Trophoblast cell (in vitro differentiated cells and primary cell): ENCODE results near the gene HCN4.
A peak's percentile ranks its signal among the peaks of the same experiment; 100 is the strongest.

ENCODE experiments used
- DNase-seq, 2 donors: peaks; one replicate each; pipeline ENCODE4 v3.0.0-alpha.2; 2016
- H2AFZ ChIP-seq: 2 replicates; pipeline ENCODE4 v1.6.1; 2013; ENCODE audit warnings: low read length, moderate library complexity, mild to moderate bottlenecking; ENCODE audit not compliant: insufficient read depth, poor library complexity
- H2AK5ac ChIP-seq: 2 replicates; pipeline ENCODE4 v1.6.1; 2013; ENCODE audit warnings: mild to moderate bottlenecking, low read length
- H2BK120ac ChIP-seq: 2 replicates; pipeline ENCODE4 v1.6.1; 2013; ENCODE audit warnings: low read length, mild to moderate bottlenecking, moderate library complexity; ENCODE audit not compliant: insufficient read depth, poor library complexity
- H2BK12ac ChIP-seq: 2 replicates; pipeline ENCODE4 v1.6.1; 2013; ENCODE audit warnings: mild to moderate bottlenecking, low read length, moderate library complexity
- H2BK5ac ChIP-seq: 2 replicates; pipeline ENCODE4 v1.6.1; 2013; ENCODE audit warnings: low read length, low read depth, moderate library complexity, mild to moderate bottlenecking; ENCODE audit not compliant: poor library complexity
- H3K14ac ChIP-seq: 2 replicates; pipeline ENCODE4 v1.6.1; 2013; ENCODE audit warnings: mild to moderate bottlenecking, low read length
- H3K18ac ChIP-seq: 2 replicates; pipeline ENCODE4 v1.6.1; 2013; ENCODE audit warnings: mild to moderate bottlenecking, low read length
- H3K23ac ChIP-seq: 2 replicates; pipeline ENCODE4 v1.6.1; 2013; ENCODE audit warnings: low read length
- H3K27ac ChIP-seq: 2 replicates; pipeline ENCODE4 v1.5.1; 2013; ENCODE audit warnings: low read depth, mild to moderate bottlenecking, inconsistent platforms, low read length, moderate library complexity
- H3K27me3 ChIP-seq: 2 replicates; pipeline ENCODE4 v1.6.1; 2013; ENCODE audit warnings: inconsistent platforms, mild to moderate bottlenecking, low read length, moderate library complexity; ENCODE audit not compliant: insufficient read depth
- H3K36me3 ChIP-seq, 2 experiments: 1 replicate in 1 of 2; 2 replicates in 1 of 2; pipeline ENCODE4 v1.6.1; 2013; ENCODE audit warnings: low read length in 2 of 2, mild to moderate bottlenecking in 2 of 2, moderate library complexity in 1 of 2; ENCODE audit not compliant: insufficient read depth in 2 of 2, control insufficient read depth in 1 of 2
- H3K4ac ChIP-seq: 2 replicates; pipeline ENCODE4 v1.6.1; 2013; ENCODE audit warnings: low read depth, mild to moderate bottlenecking, low read length, moderate library complexity
- H3K4me1 ChIP-seq, 2 experiments: 1 replicate in 1 of 2; 2 replicates in 1 of 2; pipeline ENCODE4 v1.6.1; 2013; ENCODE audit warnings: low read length in 2 of 2, mild to moderate bottlenecking in 2 of 2, moderate library complexity in 1 of 2; ENCODE audit not compliant: insufficient read depth in 2 of 2, control insufficient read depth in 1 of 2
- H3K4me2 ChIP-seq: 2 replicates; pipeline ENCODE4 v1.6.1; 2013; ENCODE audit warnings: inconsistent platforms, mild to moderate bottlenecking, low read length, moderate library complexity
- H3K4me3 ChIP-seq: 2 replicates; pipeline ENCODE4 v1.5.1; 2013; ENCODE audit warnings: mild to moderate bottlenecking, low read depth, low read length, inconsistent platforms
- H3K79me1 ChIP-seq: one replicate; pipeline ENCODE4 v1.6.1; 2013; ENCODE audit warnings: low read length
- H3K79me2 ChIP-seq: 2 replicates; pipeline ENCODE4 v1.6.1; 2013; ENCODE audit warnings: low read length, mild to moderate bottlenecking; ENCODE audit not compliant: control insufficient read depth, insufficient read depth, poor library complexity
- H3K9ac ChIP-seq: 2 replicates; pipeline ENCODE4 v1.6.1; 2013; ENCODE audit warnings: mild to moderate bottlenecking, low read length
- H3K9me3 ChIP-seq: 2 replicates; pipeline ENCODE4 v1.6.1; 2013; ENCODE audit warnings: low read depth, mild to moderate bottlenecking, control low read depth, inconsistent platforms, low read length; ENCODE audit not compliant: insufficient read depth
- H4K12ac ChIP-seq: 2 replicates; pipeline ENCODE4 v1.6.1; 2013; ENCODE audit warnings: low read depth, mild to moderate bottlenecking, low read length, moderate library complexity
- H4K8ac ChIP-seq: 2 replicates; pipeline ENCODE4 v1.6.1; 2013; ENCODE audit warnings: low read depth, mild to moderate bottlenecking, low read length, moderate library complexity
- H4K91ac ChIP-seq: one replicate; pipeline ENCODE4 v1.6.1; 2013; ENCODE audit warnings: low read depth, mild to moderate bottlenecking, low read length, moderate library complexity
- WGBS: extraction: QIAGEN DNeasy Blood & Tissue Kit; methylation state at CpG from one replicate; pipeline ENCODE4 v1.1.7; 2013; ENCODE audit warnings: missing lambda C conversion rate; ENCODE audit not compliant: insufficient read length, insufficient coverage; ENCODE audit errors: extremely low coverage; 5-methylcytosine and 5-hydroxymethylcytosine counted together

HCN4 gene

DNA sequence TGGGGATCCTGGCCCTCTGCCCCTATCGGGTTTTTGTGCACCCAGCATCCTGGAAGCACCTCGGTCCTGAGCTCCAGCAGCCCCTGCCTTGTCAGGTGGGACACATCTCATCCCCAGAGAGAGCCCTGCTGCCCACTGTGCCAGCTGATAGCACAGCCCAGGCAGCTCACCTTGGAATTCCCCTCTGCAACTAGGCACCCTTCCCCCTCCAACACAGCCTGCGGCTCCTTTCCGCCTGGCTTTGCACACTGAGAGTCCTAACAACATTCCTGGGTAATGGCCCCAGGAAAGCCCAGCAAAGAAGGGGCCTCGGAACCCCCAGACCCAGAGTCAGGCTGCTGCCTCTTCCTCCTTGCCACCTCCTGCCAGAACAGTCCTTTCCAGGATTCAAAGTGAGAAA, 5.9 kb downstream of the HCN4 start:
- no peak overlapping the region for H3K4ac ChIP-seq
- H4K12ac ChIP-seq, result no peak overlapping the region
- H2BK5ac ChIP-seq, result no peak overlapping the region
- WGBS, result no CpG with 5 or more reads among the region's 5 CpGs
- DNase-seq, result no peak
- H3K4me3 ChIP-seq, result peak overlapping the region; percentile 19
- no peak overlapping the region for H2BK120ac ChIP-seq
- H3K9me3 ChIP-seq, result peaks cover 2% of the 10 kb centered on the region
- H3K18ac ChIP-seq, result peak overlapping the region; percentile 11
- peak overlapping the region; percentile 11 for H3K4me2 ChIP-seq
- H3K27ac ChIP-seq, result no peak overlapping the region
- no peak overlapping the region for H3K23ac ChIP-seq
- H3K14ac ChIP-seq, result no peak overlapping the region
- H4K8ac ChIP-seq, result no peak overlapping the region
- no peak overlapping the region for H2AFZ ChIP-seq
- peaks cover 3% of the 10 kb centered on the region for H3K79me2 ChIP-seq
- no peak overlapping the region for H3K9ac ChIP-seq
- no peak overlapping the region for H2BK12ac ChIP-seq
- H3K79me1 ChIP-seq, result no peaks in the 10 kb centered on the region
- H3K36me3 ChIP-seq, result no peaks in the 10 kb centered on the region
- peaks cover 1% of the 10 kb centered on the region for H3K27me3 ChIP-seq
- no peak overlapping the region for H4K91ac ChIP-seq
- no peak overlapping the region for H2AK5ac ChIP-seq
- peaks cover 35 to 41% of the 10 kb centered on the region in 2 experiments for H3K4me1 ChIP-seq

DNA sequence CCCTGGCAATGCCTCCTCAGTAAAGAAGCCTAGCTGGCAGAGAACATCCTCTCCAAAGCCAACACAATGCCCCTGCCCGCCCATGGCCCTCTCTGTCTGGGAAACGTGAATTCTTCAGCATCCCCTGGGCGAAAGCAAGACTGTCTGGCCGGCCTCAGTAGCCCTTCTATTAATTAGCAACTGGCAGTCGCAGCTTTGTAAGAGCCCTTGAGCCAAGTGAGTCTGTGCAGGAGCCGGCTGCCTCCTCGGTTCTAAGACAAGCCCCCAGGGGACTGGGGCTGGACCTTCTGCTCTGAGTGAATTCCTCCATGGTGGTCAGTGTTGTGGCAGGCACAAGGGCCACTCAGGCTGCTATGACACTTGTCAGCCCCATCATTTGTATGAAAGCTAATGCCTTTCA, 7.4 kb downstream of the HCN4 start:
- Histone ChIP-seq H2BK120ac (no peak overlapping the region), H3K4me2 (no peak overlapping the region), H3K27ac (no peak overlapping the region), H3K27me3 (no peaks in the 10 kb centered on the region), H3K14ac (no peak overlapping the region), H4K8ac (no peak overlapping the region), H3K18ac (no peak overlapping the region), H2AFZ (no peak overlapping the region), H3K9me3 (peaks cover 2% of the 10 kb centered on the region), H3K79me2 (no peaks in the 10 kb centered on the region), H4K91ac (no peak overlapping the region), H3K4me1 (peaks cover 22 to 29% of the 10 kb centered on the region in 2 experiments), H2AK5ac (no peak overlapping the region), H3K4ac (no peak overlapping the region), H2BK5ac (no peak overlapping the region), H3K9ac (no peak overlapping the region), H2BK12ac (no peak overlapping the region), H3K4me3 (no peak overlapping the region), H3K79me1 (no peaks in the 10 kb centered on the region), H3K23ac (no peak overlapping the region), H4K12ac (no peak overlapping the region), H3K36me3 (no peaks in the 10 kb centered on the region)
- no peak for DNase-seq
- no CpG with 5 or more reads among the region's 7 CpGs for WGBS

DNA sequence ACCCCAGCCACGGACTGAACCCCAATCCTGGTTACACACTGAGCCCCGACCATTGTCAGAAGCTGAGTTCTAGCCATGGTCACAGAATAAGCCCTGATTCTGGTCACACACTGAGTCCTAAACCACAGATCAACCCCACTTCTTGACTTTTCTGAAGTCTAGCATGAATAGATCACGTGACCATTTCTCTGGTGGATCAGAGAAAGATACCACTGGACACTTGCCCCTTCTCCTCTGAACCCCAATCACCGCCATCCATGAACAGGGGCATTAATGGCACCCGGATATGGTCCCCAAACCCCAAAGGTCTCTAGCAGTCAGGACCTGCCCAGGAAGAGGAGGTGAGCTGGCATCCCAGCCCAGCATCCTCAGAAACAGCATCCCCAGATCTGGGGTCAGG, 9.1 kb downstream of the HCN4 start:
- no CpG with 5 or more reads among the region's 5 CpGs for WGBS
- H4K12ac ChIP-seq, result no peak overlapping the region
- no peaks in the 10 kb centered on the region for H3K79me2 ChIP-seq
- no peak overlapping the region for H3K18ac ChIP-seq
- H3K9me3 ChIP-seq, result no peaks in the 10 kb centered on the region
- H3K23ac ChIP-seq, result no peak overlapping the region
- no peaks in the 10 kb centered on the region for H3K27me3 ChIP-seq
- no peak overlapping the region for H2BK5ac ChIP-seq
- no peak overlapping the region for H3K14ac ChIP-seq
- H2AK5ac ChIP-seq, result no peak overlapping the region
- H4K8ac ChIP-seq, result no peak overlapping the region
- no peak overlapping the region for H3K4me2 ChIP-seq
- H2BK12ac ChIP-seq, result no peak overlapping the region
- peaks cover 21 to 24% of the 10 kb centered on the region in 2 experiments for H3K4me1 ChIP-seq
- no peak overlapping the region for H2AFZ ChIP-seq
- no peak overlapping the region for H3K4ac ChIP-seq
- H3K9ac ChIP-seq, result no peak overlapping the region
- H2BK120ac ChIP-seq, result no peak overlapping the region
- H3K4me3 ChIP-seq, result no peak overlapping the region
- no peaks in the 10 kb centered on the region for H3K36me3 ChIP-seq
- no peak for DNase-seq
- H3K27ac ChIP-seq, result no peak overlapping the region
- H4K91ac ChIP-seq, result no peak overlapping the region
- no peaks in the 10 kb centered on the region for H3K79me1 ChIP-seq

DNA sequence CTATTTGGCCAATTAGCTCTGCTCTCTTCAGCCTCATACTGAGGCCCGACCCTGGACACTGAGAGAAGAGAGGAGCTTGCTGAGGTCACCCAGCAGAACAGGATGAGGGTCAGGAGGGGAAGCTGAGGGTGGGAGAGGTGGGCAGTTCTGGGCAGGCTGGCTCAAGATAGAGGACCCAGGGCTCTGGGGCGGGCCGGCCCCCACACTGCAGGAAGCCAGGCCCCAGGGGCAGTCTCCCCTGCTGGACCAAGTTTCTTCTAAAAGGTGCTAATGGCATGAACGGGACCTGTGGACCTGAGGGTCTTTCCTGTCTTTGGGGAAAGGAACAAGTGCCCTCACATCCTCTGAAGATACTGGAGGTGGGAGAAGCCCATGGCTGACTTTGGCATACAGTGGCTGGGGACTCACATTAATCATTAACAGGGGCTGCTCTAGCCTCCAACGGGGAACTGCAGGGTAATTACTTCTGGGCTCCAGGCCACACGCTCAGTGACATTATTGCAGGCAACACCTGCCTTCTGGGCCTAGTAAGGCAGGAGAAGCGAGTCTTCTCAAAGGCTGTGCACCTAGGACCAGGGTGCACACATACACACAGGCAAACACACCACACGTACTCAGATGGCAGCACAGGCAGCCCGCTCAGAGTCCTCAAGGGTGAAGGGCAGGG, 10.6 kb downstream of the HCN4 start:
- Histone ChIP-seq H3K9me3 (no peaks in the 10 kb centered on the region), H2BK5ac (no peak overlapping the region), H3K18ac (no peak overlapping the region), H4K91ac (no peak overlapping the region), H4K12ac (no peak overlapping the region), H3K27me3 (no peaks in the 10 kb centered on the region), H4K8ac (no peak overlapping the region), H2AK5ac (no peak overlapping the region), H3K27ac (no peak overlapping the region), H3K23ac (no peak overlapping the region), H3K4ac (no peak overlapping the region), H3K9ac (no peak overlapping the region), H3K79me2 (no peaks in the 10 kb centered on the region), H3K4me3 (no peak overlapping the region), H3K36me3 (no peaks in the 10 kb centered on the region), H3K14ac (no peak overlapping the region), H3K4me2 (no peak overlapping the region), H2BK120ac (no peak overlapping the region), H2AFZ (no peak overlapping the region), H3K79me1 (no peaks in the 10 kb centered on the region), H2BK12ac (no peak overlapping the region), H3K4me1 (peaks cover 24% of the 10 kb centered on the region in 2 experiments)
- no CpG with 5 or more reads among the region's 9 CpGs for WGBS
- no peak for DNase-seq
